ENCODE data around the gene JMJD1C.

The JMJD1C gene

DNA sequence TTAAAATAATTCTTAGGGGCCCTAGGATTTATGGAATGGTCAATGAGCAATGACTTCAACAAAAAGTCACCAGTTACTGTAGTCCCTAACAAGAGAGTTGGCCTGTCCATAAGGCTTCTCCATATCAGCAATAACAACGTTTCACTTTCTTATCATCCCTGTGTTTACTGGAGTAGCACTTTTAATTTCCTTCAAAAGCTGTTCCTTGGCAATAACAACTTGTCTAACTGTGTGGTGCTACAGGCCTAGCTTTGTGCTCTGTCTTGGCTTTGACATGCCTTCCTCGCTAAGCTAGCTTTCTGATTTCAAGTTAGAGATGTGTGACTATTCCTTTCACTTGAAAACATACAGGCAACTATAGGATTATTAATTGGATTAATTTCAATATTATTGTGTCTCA, 81.1 kb downstream of the JMJD1C start:
- no peak for TF ChIP-seq EZH2phosphoT487 (conservative IDR thresholded peaks at IDR 0.05; ENCODE audit: low read length)
- TF ChIP-seq, protein P1, sequence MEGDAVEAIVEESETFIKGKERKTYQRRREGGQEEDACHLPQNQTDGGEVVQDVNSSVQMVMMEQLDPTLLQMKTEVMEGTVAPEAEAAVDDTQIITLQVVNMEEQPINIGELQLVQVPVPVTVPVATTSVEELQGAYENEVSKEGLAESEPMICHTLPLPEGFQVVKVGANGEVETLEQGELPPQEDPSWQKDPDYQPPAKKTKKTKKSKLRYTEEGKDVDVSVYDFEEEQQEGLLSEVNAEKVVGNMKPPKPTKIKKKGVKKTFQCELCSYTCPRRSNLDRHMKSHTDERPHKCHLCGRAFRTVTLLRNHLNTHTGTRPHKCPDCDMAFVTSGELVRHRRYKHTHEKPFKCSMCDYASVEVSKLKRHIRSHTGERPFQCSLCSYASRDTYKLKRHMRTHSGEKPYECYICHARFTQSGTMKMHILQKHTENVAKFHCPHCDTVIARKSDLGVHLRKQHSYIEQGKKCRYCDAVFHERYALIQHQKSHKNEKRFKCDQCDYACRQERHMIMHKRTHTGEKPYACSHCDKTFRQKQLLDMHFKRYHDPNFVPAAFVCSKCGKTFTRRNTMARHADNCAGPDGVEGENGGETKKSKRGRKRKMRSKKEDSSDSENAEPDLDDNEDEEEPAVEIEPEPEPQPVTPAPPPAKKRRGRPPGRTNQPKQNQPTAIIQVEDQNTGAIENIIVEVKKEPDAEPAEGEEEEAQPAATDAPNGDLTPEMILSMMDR (IDR thresholded peaks at IDR 0.05; ENCODE audit: insufficient read depth, low read length, poor library complexity, severe bottlenecking), result no peak
- Histone ChIP-seq H3K27me3 (ENCODE audit: low read length) (no peaks in the 10 kb centered on the region), H3K27ac (ENCODE audit: low read depth, low read length) (no peak overlapping the region), H3K79me2 (ENCODE audit: insufficient read depth, low read length) (peaks cover 31% of the 10 kb centered on the region), H3F3A (ENCODE audit: insufficient read depth) (no peaks in the 10 kb centered on the region), H3K9me3 (ENCODE audit: insufficient read depth, low read length) (no peaks in the 10 kb centered on the region), H3K9ac (ENCODE audit: low read length) (no peak overlapping the region), H4K20me1 (ENCODE audit: low read depth, low read length) (no peaks in the 10 kb centered on the region), H3K4me2 (ENCODE audit: low read depth, low read length, poor library complexity, severe bottlenecking) (no peak overlapping the region), H3K4me3 (ENCODE audit: insufficient read depth, low read length, poor library complexity, severe bottlenecking) (no peak overlapping the region), H3K36me3 (ENCODE audit: low read length) (no peaks in the 10 kb centered on the region), H3K9me2 (replicated peaks; ENCODE audit: insufficient read depth, low read length) (no peaks in the 10 kb centered on the region), H2AFZ (ENCODE audit: low read depth, low read length, severe bottlenecking) (no peak overlapping the region)

DNA sequence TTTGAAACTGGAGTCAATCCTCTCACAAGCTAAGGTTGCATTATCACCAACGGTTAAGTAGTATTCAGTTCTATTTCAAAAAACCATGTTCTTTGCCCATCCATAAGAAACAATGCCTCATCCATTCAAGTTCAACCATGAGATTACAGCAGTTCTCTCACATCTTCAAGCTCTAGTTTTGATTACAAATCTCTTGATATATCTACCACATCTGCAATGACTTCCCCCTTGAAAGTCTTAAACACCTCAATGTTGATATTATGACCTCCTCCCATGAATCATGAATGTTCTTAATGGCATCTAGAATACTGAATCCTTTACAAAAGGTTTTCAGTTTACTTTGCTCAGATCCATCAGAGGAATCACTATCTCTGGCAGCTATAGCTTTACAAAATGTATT, 81.8 kb downstream of the JMJD1C start:
- no peaks in the 10 kb centered on the region for H3K9me3 ChIP-seq (ENCODE audit: insufficient read depth, low read length)
- H3K79me2 ChIP-seq (ENCODE audit: insufficient read depth, low read length), result peaks cover 29% of the 10 kb centered on the region
- H3K36me3 ChIP-seq (ENCODE audit: low read length), result no peaks in the 10 kb centered on the region
- no peak overlapping the region for H3K27ac ChIP-seq (ENCODE audit: low read depth, low read length)
- H3K27me3 ChIP-seq (ENCODE audit: low read length), result no peaks in the 10 kb centered on the region
- TF ChIP-seq, protein P1 (IDR thresholded peaks at IDR 0.05; ENCODE audit: insufficient read depth, low read length, poor library complexity, severe bottlenecking), result no peak
- TF ChIP-seq EZH2phosphoT487 (conservative IDR thresholded peaks at IDR 0.05; ENCODE audit: low read length), result no peak
- no peaks in the 10 kb centered on the region for H3K9me2 ChIP-seq (replicated peaks; ENCODE audit: insufficient read depth, low read length)
- no peak overlapping the region for H3K9ac ChIP-seq (ENCODE audit: low read length)
- H3K4me3 ChIP-seq (ENCODE audit: insufficient read depth, low read length, poor library complexity, severe bottlenecking), result no peak overlapping the region
- H4K20me1 ChIP-seq (ENCODE audit: low read depth, low read length), result no peaks in the 10 kb centered on the region
- H3K4me2 ChIP-seq (ENCODE audit: low read depth, low read length, poor library complexity, severe bottlenecking), result no peak overlapping the region
- H3F3A ChIP-seq (ENCODE audit: insufficient read depth), result no peaks in the 10 kb centered on the region
- no peak overlapping the region for H2AFZ ChIP-seq (ENCODE audit: low read depth, low read length, severe bottlenecking)

DNA sequence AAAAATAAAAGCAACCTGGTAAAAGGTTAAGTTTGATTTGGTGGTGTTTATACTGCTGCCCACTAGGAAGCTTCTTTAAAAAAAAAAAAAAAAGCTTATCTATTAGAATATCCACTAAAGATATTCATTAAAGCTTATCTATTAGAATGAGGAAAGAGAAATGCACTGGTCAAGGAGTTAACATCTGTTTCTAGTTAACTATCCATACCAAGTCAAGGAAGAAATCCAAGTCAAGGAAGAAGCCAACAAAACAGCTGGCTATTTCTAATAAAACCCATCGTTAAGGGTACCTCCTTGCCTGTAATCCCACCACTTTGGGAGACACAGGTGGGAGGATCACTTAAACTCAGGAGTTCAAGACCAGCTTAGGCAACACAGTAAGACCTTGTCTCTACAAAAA, 82.6 kb downstream of the JMJD1C start:
- Histone ChIP-seq H3K4me3 (ENCODE audit: insufficient read depth, low read length, poor library complexity, severe bottlenecking) (no peak overlapping the region), H3K79me2 (ENCODE audit: insufficient read depth, low read length) (peaks cover 25% of the 10 kb centered on the region)
- TF ChIP-seq, protein P1 (IDR thresholded peaks at IDR 0.05; ENCODE audit: insufficient read depth, low read length, poor library complexity, severe bottlenecking), result no peak
- TF ChIP-seq EZH2phosphoT487 (conservative IDR thresholded peaks at IDR 0.05; ENCODE audit: low read length), result no peak

More for the DNA sequence above, 82.6 kb downstream of the JMJD1C start:
- H3K9ac ChIP-seq (ENCODE audit: low read length), result no peak overlapping the region
- H2AFZ ChIP-seq (ENCODE audit: low read depth, low read length, severe bottlenecking), result no peak overlapping the region
- no peaks in the 10 kb centered on the region for H3K36me3 ChIP-seq (ENCODE audit: low read length)
- no peaks in the 10 kb centered on the region for H3K9me2 ChIP-seq (replicated peaks; ENCODE audit: insufficient read depth, low read length)
- H4K20me1 ChIP-seq (ENCODE audit: low read depth, low read length), result no peaks in the 10 kb centered on the region
- H3K27me3 ChIP-seq (ENCODE audit: low read length), result no peaks in the 10 kb centered on the region
- H3K9me3 ChIP-seq (ENCODE audit: insufficient read depth, low read length), result no peaks in the 10 kb centered on the region
- no peaks in the 10 kb centered on the region for H3F3A ChIP-seq (ENCODE audit: insufficient read depth)
- no peak overlapping the region for H3K4me2 ChIP-seq (ENCODE audit: low read depth, low read length, poor library complexity, severe bottlenecking)
- no peak overlapping the region for H3K27ac ChIP-seq (ENCODE audit: low read depth, low read length)

Measured in SU-DHL-6 (cell line).